ENCODE measurements around the gene TF.
"Not testable (repeated sequence)": the region's sequence is repeated elsewhere in the genome, so short reads cannot be mapped to it uniquely, and the experiment has no call there.

The TF gene

GRCh38 chr3:133769536-133769935 lies 23.3 kb downstream of the TF start:
- FAIRE-seq, result no peak

- FAIRE-seq, result no peak
These were observed 27.5 kb downstream of the TF start for GRCh38 chr3:133773732-133774131.

- no peak for FAIRE-seq
These were observed 29.1 kb downstream of the TF start for GRCh38 chr3:133775309-133775708.

GRCh38 chr3:133775835-133776234 lies 29.6 kb downstream of the TF start:
- no peak for FAIRE-seq

- FAIRE-seq, result no peak
These were observed 30.7 kb downstream of the TF start for GRCh38 chr3:133776794-133777438.

GRCh38 chr3:133777807-133778568 lies 31.8 kb downstream of the TF start:
- no peak for FAIRE-seq

GRCh38 chr3:133779626-133780203 lies 33.5 kb downstream of the TF start:
- FAIRE-seq, result no peak

GRCh38 chr3:133780756-133781155 lies 34.6 kb downstream of the TF start:
- not testable (repeated sequence) for FAIRE-seq

- no peak for FAIRE-seq
These were observed 35.4 kb downstream of the TF start for GRCh38 chr3:133781570-133781969.

GRCh38 chr3:133782454-133782853 lies 36.3 kb downstream of the TF start:
- no peak for FAIRE-seq

GRCh38 chr3:133783762-133784161 lies 37.6 kb downstream of the TF start:
- FAIRE-seq, result no peak

GRCh38 chr3:133788024-133788423 lies 41.8 kb downstream of the TF start:
- FAIRE-seq, result no peak

- FAIRE-seq, result no peak
These were observed 46.1 kb downstream of the TF start for GRCh38 chr3:133792171-133792763.

GRCh38 chr3:133797396-133798105 lies 51.4 kb downstream of the TF start:
- no peak for FAIRE-seq

GRCh38 chr3:133799794-133800585 lies 53.8 kb downstream of the TF start:
- FAIRE-seq, result no peak

- FAIRE-seq, result no peak
These were observed 57.3 kb downstream of the TF start for GRCh38 chr3:133803469-133803868.

- FAIRE-seq, result no peak
These were observed 58.7 kb downstream of the TF start for GRCh38 chr3:133804896-133805295.

- FAIRE-seq, result no peak
These were observed 59.1 kb downstream of the TF start for GRCh38 chr3:133805384-133805701.

- FAIRE-seq, result no peak
These were observed 59.7 kb downstream of the TF start, which contains the start of gene SRPRB for GRCh38 chr3:133805702-133806475. TSS of gene SRPRB (plus strand) at chr3:133805815. CDS start at chr3:133805849, 34 bp downstream.

- FAIRE-seq, result no peak
These were observed 66.7 kb downstream of the TF start for GRCh38 chr3:133812872-133813271.

GRCh38 chr3:133815386-133815785 lies 69.2 kb downstream of the TF start:
- FAIRE-seq, result no peak

- FAIRE-seq, result no peak
These were observed 73.9 kb downstream of the TF start for GRCh38 chr3:133820129-133820528.

Data from TTC549 (cell line).